ENCODE measurements around the gene PLEKHA7. TPM values are rescaled to one million over a fixed set of nuclear protein-coding genes. Genes with fewer than 3 reads are reported as not detected.

The PLEKHA7 gene
- total and polyA plus RNA-seq, 2 of the 13 experiments (the other 11 are each of a cell fraction or from before 2014, with no cell fraction given): 17.5 to 18.7 TPM

DNA sequence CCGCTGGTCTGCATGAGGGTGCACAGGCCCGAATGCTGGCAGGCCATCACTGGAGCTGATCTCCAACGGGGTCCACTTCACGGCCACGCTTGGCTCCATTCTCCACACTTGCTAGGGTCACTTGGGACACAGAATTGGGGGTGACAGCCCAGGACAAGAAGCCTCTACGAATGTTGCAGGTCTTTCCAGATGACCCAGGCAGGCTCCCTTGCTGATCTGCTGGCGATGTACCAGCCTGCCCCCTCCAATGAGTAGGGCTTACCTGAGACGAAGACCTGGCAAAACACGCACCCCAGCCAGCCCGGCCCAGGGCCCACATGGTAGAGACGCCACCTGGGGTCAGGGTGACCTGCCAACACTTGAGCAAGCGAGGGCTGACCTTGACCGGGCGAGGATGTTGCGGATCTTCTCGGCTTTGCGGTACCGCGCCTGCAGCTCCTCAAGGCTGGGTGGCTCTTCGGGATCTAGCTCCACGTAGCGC is 230.9 kb downstream of the PLEKHA7 start:
- no TSS peak for BruUV-seq (replicated peaks)
- Histone ChIP-seq H3K4me3 (replicated peaks in 1 of 3; ENCODE audit: insufficient read depth in 1 of 3, low read depth in 2 of 3, low read length in 3 of 3) (no peak overlapping the region), H2AFZ (ENCODE audit: low read length) (no peak overlapping the region), H3K9ac (ENCODE audit: insufficient read depth, low read depth, low read length) (no peak overlapping the region), H3K9me3 (ENCODE audit: low read length) (no peaks in the 10 kb centered on the region), H3K4me2 (ENCODE audit: low read depth, low read length) (no peak overlapping the region), H3K27me3 (ENCODE audit: control insufficient read depth in 1 of 2, insufficient read depth in 2 of 2, low read length in 2 of 2) (no peaks in the 10 kb centered on the region), H3K79me2 (ENCODE audit: insufficient read depth, low read length) (no peaks in the 10 kb centered on the region), H3K27ac (ENCODE audit: extremely low read length, insufficient read depth, low read length) (no peak overlapping the region), H3K4me1 (ENCODE audit: insufficient read depth, low read length) (peaks cover 49% of the 10 kb centered on the region), H3K36me3 (replicated peaks in 1 of 2; ENCODE audit: control insufficient read depth in 1 of 2, insufficient read depth in 2 of 2, low read length in 2 of 2) (peaks cover under 1 to 5% of the 10 kb centered on the region in 2 experiments; a peak in 4 of 5 replicates), H4K20me1 (ENCODE audit: insufficient read depth, low read length) (no peaks in the 10 kb centered on the region)
- in situ Hi-C loops (cut with HindIII; ENCODE audit: extremely low pct_ligation_motif_present, low pct_unique_long_range_greater_than_20kb) (no loop called here), intact Hi-C loops (cut with micrococcal nuclease; ENCODE audit: unreplicated experiment) (loop anchor here (10.0 kb wide), 1 partner anchor 141 kb away; no protein-coding TSS in a partner anchor)
- ChIA-PET POLR2A (no interaction called here), CTCF (ENCODE audit: low intra/inter-chr PET ratio, low total read pairs) (no interaction called here)
- DNase-seq (ENCODE audit: low spot score): no peak
- no peak for FAIRE-seq
- 100% methylated on average over 3 of the region's 22 CpGs for WGBS (ENCODE audit: low lambda C conversion rate)
- ATAC-seq: no peak
- no peak for TF ChIP-seq ZNF138 (CRISPR knock-in tag; IDR thresholded peaks at IDR 0.05; ENCODE audit: low read depth)
- no peak for TF ChIP-seq ZNF724P (CRISPR knock-in tag; IDR thresholded peaks at IDR 0.05; ENCODE audit: borderline replicate concordance)
- TF ChIP-seq, protein P1, sequence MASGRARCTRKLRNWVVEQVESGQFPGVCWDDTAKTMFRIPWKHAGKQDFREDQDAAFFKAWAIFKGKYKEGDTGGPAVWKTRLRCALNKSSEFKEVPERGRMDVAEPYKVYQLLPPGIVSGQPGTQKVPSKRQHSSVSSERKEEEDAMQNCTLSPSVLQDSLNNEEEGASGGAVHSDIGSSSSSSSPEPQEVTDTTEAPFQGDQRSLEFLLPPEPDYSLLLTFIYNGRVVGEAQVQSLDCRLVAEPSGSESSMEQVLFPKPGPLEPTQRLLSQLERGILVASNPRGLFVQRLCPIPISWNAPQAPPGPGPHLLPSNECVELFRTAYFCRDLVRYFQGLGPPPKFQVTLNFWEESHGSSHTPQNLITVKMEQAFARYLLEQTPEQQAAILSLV (CRISPR knock-in tag; IDR thresholded peaks at IDR 0.05; ENCODE audit: borderline replicate concordance): no peak
- no peak for TF ChIP-seq ZC3H4 (CRISPR knock-in tag; IDR thresholded peaks at IDR 0.05; ENCODE audit: borderline replicate concordance)
- TF ChIP-seq EP300 (IDR thresholded peaks at IDR 0.05; ENCODE audit: low read depth in 2 of 2, low read length in 2 of 2): no peak
- TF ChIP-seq EP300 (CRISPR knock-in tag; IDR thresholded peaks at IDR 0.05; ENCODE audit: borderline replicate concordance): no peak
- TF ChIP-seq TP53 (CRISPR knock-in tag; conservative IDR thresholded peaks at IDR 0.05): no peak
- TF ChIP-seq, protein P2, sequence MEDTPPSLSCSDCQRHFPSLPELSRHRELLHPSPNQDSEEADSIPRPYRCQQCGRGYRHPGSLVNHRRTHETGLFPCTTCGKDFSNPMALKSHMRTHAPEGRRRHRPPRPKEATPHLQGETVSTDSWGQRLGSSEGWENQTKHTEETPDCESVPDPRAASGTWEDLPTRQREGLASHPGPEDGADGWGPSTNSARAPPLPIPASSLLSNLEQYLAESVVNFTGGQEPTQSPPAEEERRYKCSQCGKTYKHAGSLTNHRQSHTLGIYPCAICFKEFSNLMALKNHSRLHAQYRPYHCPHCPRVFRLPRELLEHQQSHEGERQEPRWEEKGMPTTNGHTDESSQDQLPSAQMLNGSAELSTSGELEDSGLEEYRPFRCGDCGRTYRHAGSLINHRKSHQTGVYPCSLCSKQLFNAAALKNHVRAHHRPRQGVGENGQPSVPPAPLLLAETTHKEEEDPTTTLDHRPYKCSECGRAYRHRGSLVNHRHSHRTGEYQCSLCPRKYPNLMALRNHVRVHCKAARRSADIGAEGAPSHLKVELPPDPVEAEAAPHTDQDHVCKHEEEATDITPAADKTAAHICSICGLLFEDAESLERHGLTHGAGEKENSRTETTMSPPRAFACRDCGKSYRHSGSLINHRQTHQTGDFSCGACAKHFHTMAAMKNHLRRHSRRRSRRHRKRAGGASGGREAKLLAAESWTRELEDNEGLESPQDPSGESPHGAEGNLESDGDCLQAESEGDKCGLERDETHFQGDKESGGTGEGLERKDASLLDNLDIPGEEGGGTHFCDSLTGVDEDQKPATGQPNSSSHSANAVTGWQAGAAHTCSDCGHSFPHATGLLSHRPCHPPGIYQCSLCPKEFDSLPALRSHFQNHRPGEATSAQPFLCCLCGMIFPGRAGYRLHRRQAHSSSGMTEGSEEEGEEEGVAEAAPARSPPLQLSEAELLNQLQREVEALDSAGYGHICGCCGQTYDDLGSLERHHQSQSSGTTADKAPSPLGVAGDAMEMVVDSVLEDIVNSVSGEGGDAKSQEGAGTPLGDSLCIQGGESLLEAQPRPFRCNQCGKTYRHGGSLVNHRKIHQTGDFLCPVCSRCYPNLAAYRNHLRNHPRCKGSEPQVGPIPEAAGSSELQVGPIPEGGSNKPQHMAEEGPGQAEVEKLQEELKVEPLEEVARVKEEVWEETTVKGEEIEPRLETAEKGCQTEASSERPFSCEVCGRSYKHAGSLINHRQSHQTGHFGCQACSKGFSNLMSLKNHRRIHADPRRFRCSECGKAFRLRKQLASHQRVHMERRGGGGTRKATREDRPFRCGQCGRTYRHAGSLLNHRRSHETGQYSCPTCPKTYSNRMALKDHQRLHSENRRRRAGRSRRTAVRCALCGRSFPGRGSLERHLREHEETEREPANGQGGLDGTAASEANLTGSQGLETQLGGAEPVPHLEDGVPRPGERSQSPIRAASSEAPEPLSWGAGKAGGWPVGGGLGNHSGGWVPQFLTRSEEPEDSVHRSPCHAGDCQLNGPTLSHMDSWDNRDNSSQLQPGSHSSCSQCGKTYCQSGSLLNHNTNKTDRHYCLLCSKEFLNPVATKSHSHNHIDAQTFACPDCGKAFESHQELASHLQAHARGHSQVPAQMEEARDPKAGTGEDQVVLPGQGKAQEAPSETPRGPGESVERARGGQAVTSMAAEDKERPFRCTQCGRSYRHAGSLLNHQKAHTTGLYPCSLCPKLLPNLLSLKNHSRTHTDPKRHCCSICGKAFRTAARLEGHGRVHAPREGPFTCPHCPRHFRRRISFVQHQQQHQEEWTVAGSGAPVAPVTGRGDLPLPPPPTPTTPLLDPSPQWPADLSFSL (CRISPR knock-in tag; IDR thresholded peaks at IDR 0.05): no peak
- no peak for TF ChIP-seq ERF (CRISPR knock-in tag; IDR thresholded peaks at IDR 0.05)
- TF ChIP-seq RBFOX2 (IDR thresholded peaks at IDR 0.05; ENCODE audit: low read depth, low read length): no peak
- no peak for TF ChIP-seq NFYB (CRISPR knock-in tag; IDR thresholded peaks at IDR 0.05)
- TF ChIP-seq EEA1 (CRISPR knock-in tag; IDR thresholded peaks at IDR 0.05; ENCODE audit: borderline replicate concordance): no peak
- TF ChIP-seq, protein P3, sequence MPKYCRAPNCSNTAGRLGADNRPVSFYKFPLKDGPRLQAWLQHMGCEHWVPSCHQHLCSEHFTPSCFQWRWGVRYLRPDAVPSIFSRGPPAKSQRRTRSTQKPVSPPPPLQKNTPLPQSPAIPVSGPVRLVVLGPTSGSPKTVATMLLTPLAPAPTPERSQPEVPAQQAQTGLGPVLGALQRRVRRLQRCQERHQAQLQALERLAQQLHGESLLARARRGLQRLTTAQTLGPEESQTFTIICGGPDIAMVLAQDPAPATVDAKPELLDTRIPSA (CRISPR knock-in tag; IDR thresholded peaks at IDR 0.05; ENCODE audit: borderline replicate concordance): no peak
- no peak for TF ChIP-seq PRPF4 (IDR thresholded peaks at IDR 0.05; ENCODE audit: low read depth, low read length, poor library complexity, severe bottlenecking)
- TF ChIP-seq KDM4B (CRISPR knock-in tag; IDR thresholded peaks at IDR 0.05): no peak
